ENCODE measurements around the gene SLC43A2.

SLC43A2 gene

DNA sequence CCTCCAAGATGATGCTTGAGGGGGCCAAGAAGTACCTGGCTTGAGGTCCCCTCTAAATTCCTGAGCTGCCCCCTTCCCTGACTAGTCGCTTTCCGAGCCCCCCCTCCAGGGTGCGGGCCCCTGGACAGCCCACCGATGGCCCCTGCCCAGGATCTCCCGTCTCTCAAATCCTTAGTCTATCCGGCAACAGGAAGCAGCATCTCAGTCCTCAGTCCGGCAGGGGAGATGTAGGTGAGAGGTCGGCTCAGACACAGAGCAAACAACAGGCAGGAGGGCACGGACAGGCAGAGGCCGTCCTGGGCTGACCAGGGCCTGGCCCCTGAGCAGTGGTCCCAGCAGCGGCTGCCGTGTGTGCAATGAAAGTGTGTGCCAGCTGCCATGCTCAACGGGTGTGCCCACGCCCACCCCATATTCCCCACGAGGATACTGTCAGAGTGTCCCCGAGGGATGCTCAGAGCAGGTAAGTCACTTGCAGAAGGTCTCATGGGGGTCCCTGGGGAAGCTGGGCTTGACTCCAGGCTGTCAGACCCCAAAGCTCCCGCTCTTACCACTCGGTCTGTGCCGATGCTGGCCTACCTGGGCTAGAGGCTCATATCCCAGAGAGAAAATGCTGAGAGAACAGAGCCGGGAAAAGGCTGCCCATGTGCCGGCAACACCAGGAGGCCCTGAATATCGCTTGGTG is 7.2 kb downstream of the SLC43A2 start:
- DNase-seq = no peak

DNA sequence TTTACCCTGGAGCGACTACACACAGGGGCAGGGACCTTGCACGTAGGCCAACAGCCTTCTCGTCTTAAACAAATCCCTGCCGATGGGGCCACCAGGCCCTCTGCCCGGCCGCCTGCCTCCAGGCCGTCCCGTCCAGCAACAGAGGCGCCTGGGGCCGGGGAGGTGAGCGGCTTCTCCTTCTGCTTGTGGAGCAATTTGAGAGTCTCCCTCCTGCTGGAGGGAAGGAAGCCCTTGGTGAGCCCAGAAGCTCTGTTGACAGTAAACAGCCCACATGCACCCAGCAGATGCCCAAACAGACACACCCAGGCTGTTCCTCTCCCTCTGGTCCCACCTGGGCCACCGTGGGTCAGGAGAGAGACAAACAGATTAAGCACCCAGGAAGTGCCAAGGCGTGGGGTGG is 8.1 kb downstream of the SLC43A2 start:
- DNase-seq = no peak

DNA sequence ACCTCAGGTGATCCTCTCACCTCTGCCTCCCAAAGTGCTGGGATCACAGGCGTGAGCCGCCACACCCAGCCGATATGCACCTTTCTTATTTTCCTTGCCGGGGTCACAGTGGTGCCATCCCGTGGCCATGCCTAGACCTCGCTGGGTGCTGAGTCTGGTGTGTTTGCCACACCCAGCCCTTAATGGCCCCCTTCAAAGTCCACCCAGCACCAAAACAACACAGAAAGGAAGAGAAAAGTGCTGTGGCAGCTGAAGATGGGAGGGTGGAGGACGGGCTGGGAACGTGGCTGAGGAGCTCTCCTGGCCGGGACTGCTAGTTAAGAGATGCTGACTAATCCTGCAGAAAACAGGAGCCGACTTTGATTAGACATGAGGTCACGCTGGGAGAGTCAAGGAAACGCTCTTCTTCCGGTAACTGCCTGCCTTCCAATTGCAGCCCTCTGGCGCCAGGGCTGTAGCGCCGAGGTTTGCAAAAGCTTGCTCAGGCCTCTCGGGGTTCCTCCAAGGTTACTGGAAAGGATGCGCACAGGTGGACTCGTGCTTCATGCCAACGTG is 10.9 kb downstream of the SLC43A2 start:
- no peak for DNase-seq

DNA sequence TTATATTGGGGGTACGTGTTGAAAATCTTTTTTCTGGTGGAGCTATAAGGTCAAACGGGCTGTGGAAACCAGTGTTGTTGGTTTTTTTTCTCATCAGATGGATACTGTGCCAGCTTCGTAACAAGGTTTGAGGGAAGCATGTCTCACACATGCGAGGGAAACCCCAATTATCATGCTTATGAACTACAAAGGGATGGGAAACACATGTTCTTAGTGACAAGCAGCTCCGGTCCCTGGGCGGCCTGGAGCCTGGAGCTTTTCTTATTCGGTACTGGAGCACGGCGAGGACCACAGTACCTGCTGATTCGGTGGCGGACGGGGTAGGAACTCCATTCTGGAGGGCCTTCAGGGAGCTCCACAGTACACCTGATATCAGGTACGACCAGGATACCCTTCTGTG is 12.5 kb downstream of the SLC43A2 start:
- DNase-seq = no peak

DNA sequence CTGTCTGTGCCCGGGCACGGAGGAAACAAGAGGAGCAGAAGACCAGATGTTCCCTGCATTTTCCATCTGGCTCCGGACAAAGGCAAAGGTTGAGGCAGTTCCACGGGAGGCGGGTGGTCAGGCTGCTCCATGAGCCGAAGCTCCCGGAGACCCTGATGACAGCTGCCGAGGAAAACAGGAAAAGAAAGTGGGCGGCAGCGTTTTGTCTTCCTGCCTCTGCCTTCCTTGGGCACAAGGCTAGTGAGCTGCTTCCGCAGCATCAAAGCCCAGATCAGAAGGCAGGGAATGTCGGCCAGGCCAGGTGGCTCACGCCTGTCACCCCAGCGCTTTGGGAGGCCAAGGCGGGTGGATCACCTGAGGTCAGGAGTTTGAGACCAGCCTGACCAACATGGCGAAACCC is 16.2 kb downstream of the SLC43A2 start:
- no peak for DNase-seq

DNA sequence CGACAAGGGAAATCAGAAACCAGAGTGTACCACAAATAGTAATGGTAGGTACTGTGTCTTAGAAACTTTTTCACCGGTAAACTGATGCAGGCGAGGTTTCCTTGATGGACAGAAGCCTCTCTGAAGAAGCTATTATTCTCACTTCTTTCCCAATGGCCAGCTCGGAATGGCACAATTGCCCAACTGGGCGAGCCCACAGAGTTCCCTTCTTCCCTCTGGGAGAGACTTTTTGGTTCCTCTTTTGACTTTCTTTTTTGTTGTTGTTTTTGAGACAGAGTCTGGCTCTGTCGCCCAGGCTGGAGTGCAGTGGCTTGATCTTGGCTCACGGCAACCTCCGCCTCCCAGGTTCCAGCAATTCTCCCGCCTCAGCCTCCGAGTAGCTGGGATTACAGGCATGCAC is 16.9 kb downstream of the SLC43A2 start:
- DNase-seq = no peak

DNA sequence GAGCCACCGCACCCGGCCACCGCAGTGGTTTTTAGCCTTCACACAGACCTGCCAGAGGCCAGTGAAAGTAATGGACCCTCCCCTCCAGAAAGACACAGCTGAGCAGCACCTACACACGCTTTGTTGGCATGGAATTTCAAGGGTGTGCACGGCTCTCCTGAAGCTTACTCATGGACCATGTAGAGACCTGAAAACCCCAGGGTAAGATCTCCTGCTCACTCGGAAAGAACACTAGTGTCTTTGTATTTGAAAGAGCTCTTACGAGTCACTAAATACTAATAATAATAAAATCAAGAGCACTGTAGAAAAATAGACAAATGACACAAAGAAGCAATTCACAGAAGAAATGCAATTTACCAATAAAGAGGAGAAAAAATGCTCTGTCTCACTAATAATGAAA is 20.0 kb downstream of the SLC43A2 start:
- DNase-seq = no peak

DNA sequence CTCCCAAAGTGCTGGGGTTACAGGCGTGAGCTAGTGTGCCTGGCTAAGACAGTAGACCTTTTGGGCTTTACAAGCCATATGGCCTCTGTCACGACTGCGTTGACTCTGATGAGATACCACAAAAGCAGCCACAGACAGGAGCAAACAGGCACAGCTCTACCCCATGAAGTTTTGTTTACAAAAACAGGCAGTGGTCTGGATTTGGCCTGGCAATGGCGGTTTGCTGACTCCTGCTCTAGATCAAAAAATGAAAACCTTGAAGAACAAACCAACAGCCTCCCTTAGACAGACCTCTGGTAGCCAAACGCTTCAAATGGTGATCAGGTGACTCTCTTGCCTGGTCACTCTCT is 20.7 kb downstream of the SLC43A2 start:
- DNase-seq = no peak

DNA sequence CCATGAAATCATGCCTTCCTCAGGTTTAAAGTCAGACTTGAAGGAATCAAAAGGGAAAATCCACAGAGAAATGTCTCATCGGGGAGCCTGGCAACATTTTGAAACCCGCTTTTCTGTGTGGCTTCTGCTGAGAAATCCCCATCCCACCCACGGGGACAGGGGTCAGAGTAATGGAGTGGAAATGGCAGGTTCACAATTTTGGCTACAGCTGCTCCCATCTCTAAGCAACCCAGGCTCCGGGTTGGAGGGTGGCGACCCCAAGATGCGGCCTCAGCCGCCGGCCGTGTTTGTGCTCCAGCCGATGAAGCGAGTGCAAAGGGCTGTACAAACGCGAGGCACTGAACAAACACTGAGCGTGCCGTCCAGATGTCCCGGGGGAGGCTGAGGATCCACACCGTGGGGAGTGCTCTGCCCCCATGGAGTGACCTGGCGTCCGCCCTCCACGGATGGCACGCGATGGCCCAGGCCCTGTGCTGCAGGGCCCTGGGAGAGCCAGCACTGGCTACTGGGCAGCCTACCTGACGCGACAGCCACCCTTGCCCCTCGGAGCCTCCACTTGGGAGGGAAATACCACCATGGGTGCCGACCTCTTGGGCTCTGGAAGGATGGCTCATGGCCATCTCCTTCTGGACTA is 22.2 kb downstream of the SLC43A2 start:
- no peak for DNase-seq

DNA sequence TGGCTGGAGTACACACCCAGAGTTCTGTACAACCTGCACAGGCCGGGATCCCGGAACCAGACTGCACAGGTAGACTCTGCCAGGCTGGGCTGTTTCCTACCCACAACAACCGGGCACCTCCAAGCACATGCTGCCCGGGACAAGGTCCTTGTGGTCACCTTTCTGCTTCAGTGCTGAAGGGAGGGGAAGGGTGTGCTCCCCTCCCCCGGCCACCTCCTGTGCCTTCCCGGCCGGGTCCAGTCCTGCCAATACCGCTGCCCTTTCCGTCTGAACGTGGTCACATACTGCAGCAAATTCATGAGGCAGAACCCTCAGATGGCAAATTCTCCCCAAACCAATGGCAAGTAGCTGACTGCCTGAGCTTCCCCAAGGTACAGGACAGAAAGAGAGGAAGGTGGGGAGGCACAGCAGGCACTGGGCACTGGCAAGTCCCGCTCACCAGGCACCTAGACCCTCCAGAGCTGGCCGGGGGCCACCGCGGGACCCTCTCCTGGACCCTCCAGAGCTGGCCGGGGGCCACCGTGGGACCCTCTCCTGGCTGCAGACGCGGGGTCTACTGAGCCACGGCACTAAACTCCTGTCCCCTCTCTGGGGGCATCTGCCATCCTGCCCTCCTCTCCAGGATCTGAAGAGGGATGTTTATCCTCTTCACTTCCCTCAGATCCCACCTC is 22.8 kb downstream of the SLC43A2 start:
- no peak for DNase-seq

DNA sequence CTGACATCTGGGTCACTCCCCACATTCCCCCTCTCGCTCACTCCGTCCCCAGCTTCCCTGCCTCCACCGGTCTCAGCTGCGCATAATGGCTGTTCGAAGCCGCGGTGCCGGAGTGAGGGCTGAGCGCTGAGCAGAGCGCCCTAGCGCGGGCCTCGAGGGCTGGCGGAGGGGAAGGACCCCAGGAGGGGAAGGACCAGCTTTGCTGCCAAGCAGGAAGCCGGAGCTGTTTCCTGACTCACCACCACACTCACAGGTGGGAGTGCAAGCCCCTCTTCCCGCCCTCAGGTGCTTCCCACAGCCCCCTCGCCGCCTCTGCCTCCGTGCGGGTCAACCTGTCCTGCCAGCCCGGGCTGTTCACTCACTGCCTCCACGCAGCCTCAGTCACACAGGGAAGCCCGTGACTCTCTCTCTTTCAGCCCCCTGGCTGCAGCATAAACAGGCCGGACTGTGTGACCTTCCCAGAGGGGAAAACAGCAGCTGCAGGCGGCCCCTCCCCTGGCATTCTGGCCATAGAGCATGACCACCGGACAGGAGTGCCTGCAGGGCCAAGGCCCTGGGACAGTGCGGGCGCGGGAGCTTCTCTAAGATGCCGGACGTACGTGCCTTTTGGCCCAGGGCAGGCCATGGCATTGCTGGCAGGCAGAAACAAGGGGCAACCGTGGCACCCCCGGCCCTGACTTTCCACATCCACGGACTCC is 23.7 kb downstream of the SLC43A2 start:
- no peak for DNase-seq

DNA sequence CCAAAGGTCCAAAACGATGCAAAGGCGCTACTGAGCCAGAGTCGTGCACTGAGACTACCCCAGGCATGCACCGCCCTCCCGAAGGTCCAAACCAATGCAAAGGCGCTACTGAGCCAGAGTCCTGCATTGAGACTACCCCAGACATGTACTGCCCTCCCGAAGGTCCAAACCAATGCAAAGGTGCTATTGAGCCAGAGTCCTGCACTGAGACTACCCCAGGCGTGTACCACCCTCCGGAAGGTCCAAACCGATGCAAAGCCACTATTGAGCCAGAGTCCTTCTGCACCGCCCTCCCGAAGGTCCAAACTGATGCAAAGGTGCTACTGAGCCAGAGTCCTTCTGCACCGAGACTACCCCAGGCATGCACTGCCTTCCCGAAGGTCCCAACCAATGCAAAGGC is 27.1 kb downstream of the SLC43A2 start:
- DNase-seq = no peak

DNA sequence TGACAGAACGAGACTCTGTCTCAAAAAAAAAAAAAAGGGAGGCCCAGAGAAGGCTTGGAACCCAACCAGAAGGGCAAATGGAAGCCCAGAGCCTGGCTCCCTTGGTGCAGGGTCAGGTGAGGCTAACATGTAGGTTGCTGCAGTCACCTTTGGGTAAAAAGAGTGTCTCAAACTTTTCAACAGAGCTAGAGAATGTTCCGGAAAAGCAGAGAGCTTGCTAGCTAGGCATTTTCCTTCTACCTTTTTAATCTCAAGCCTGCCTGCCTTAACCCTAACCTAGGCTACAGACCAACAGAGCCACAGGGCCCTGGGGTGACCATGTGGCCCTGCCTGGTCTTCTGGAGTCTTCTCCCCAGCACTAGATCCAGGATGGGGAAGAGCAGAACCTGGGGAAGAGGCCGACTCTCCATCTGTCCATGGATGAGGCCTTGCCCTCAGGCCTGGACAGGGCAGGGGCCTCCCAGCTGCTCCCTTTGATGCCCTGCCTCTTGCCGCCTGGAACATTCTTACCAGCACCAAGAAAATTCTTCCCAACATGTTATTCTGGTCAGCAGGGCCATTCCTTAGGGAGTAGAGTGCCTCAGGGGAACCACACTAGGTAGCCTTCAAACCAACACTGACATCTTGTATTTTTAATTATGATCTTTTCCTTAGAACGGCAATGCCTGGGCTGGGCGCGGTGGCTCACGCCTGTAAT is 30.1 kb downstream of the SLC43A2 start:
- no peak for DNase-seq

DNA sequence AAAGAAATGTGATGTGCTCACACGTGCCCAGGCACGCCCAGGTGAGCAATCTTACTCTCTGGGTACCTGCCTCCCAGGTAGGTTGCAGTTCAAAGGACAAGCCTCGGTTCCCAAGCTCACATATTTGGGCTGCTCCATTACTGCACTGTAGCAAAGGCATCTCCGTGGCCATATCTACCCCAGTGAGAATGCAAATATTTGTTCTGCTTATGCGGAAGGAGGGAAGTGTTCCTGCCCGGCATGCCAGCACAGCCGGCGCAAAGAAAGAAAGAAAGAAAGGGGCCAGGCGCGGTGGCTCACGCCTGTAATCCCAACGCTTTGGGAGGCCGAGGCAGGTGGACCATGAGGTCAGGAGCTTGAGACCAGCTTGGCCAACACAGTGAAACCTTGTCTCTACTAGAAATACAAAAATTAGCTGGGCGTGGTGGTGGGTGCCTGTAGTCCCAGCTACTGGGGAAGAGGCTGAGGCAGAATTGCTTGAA is 30.7 kb downstream of the SLC43A2 start:
- DNase-seq = no peak

DNA sequence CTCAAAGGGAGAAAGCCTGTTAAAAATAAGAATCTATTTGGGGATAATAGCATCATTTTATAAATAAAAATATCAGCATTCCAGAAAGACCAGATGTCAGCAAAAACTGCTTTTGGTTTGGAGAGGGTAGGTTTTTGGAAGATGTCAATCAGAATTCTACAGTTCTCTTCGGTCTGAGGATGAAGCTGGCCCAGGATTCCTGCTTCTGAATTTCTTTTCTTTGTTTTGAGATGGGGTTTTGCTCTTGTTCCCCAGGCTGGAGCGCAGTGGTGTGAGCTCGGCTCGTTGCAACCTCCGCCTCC is 35.1 kb downstream of the SLC43A2 start:
- DNase-seq = no peak

DNA sequence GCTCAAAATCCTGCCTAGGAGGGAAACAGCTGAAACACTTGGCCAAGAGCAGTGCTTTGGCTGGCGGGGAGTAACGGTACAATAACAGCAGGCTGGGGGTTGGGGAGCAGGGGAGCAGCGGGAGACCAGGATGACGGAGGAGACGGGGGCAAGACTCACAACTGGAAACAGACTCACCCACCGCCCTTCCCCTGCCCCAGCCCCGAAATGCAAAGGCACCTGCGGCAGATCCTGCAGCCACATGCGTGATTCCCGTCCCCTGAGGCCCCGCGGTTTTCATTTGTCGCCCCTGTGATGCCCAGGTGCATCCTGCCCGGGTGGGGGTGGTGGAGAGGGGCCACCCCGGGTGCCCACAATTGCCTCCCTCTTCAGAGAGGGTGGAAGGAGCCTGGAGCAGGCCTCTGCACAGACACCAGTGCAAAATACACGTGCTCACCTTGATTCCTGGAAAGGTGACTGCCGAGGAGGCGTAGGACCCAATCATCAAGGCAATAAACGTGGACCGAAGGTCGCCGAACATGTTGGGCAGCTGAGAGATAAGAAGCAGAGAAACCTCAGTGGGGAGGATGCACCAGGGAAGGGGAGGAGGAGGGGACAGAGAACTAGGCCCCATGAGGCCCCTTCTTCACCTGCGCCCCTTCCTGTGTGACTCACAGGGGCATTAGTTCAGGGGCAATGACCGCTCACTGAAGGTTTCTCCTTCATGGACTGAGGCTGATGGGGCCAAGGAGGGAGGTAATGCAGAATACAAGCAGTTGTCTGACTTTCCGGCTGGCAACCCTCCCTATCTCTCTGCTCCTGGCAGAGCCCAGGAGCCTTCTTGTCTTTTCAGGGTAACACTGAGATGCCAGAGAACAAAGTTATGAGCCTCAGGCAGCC is 35.6 kb downstream of the SLC43A2 start:
- no peak for DNase-seq

DNA sequence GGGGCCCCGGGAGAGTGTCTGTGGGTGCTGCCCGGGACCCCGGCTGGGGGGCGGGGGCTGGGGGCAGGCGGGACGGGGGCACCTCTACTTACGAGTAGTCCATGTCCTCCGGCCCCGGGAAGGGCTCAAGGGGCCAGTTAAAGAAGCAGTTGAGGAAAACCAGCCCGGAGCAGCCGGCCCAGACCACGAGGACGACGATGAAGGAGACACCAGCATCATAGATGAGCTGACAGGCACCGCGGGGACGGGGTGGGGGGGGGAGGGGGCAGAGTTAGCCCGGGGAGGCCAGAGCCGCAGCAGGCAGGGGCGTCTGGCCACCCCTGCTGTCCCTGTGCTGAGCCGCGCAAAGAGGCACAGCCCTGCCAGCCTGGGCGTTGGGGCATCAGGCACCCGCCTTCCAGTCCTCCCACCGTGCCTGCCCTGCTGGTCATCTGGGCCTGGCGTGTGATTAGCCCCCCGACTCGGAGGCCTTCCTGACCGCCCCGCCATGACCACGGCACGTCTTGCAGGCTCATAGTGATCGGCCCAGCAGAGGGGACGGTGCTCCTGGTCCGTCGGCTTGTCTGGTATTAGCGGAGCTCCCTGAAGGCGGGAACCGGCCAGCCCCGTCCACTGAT is 37.1 kb downstream of the SLC43A2 start:
- DNase-seq = no peak

DNA sequence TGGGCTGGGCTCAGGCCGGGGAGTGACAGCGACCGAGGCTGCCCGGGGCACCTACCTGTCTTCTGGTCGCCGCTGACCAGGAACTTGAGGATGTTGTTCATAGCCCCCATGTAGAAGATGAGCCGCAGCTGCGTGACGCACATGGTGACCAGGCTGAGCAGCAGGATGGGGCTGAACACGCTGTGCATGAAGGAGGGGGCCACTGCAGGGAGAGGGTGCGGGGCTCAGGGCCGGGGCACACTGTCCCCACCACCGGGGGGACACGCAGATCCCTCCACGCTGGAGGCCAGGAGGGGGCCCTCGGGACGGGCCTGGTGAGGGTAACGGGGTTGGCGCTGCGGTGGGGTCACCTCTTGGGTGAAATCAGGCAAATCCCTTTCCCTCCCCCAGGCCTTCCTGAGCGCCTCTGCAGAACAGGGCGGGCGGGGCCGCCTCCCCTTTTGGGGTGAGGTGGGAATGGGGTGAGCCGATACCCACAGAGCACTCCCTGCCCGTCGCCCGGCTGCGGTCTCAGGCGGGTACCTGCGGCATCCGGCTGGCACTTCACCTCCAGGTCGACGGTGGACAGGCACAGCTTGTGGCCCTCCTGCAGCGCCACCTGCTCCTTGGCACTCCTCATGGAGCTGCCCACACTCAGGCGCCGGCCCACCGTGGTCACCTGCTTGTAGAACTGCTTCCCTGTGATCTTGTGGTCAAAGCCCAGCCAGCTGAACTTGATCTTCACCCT is 37.7 kb downstream of the SLC43A2 start:
- no peak for DNase-seq

DNA sequence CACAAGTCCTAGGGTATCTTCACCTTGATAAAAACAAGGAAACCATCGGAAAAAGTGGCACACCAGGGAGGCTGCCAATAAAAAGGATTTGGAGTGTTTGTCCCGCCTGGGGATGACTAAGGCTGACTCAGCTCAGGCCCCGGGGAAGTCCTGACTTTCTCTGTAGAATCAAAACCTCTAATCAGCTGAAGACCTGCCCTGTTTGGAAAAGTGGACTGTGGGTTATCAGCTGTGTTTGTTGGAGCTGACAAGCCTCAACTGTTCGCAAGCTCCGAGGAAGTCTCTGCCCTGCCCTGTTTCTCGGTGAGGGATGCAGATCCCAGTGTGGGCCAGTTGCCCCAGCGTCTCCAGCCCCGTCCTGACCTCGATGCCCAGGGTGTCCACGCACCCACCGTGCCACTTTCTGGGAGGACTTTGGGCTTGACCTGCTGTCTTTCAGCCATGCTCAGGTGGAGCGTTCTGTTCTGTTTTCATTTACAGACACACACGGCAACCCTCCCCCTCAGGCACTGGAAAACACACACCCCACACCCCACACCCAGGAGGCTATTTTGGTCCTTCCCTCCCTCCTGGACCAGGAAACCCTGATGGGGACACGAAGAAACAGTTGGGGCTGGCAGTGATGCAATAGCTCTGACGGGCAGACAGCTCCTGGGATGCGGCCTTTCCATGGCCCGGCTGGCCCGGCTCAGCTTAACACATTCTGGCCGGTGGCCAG is 38.4 kb downstream of the SLC43A2 start:
- DNase-seq = no peak
